Fibroblast of the conjunctiva (primary cell): ENCODE measurements around the gene RERE.
A peak's percentile ranks its signal among the peaks of the same experiment; 100 is the strongest.

ENCODE experiments used
- DNase-seq: peaks from one replicate; pipeline ENCODE4 v3.0.0-alpha.2; 2010; ENCODE audit warnings: low read depth

The RERE gene

GRCh38 chr1:8378178-8378577, 439.3 kb downstream of the RERE start:
- DNase-seq, result no peak

GRCh38 chr1:8377271-8377981, 440.0 kb downstream of the RERE start:
- DNase-seq, result no peak

- no peak for DNase-seq
These were observed 441.0 kb downstream of the RERE start for GRCh38 chr1:8376358-8376840.

- DNase-seq, result no peak
These were observed 442.6 kb downstream of the RERE start for GRCh38 chr1:8374812-8375211.

GRCh38 chr1:8374356-8374755, 443.1 kb downstream of the RERE start:
- no peak for DNase-seq

GRCh38 chr1:8373581-8374241, 443.7 kb downstream of the RERE start:
- DNase-seq, result peak; percentile 76

GRCh38 chr1:8373125-8373524, 444.3 kb downstream of the RERE start:
- DNase-seq, result no peak

GRCh38 chr1:8371372-8371991, 446.0 kb downstream of the RERE start:
- DNase-seq, result no peak

- no peak for DNase-seq
These were observed 446.5 kb downstream of the RERE start for GRCh38 chr1:8370905-8371315.

GRCh38 chr1:8370046-8370881, 447.2 kb downstream of the RERE start:
- no peak for DNase-seq

- no peak for DNase-seq
These were observed 448.3 kb downstream of the RERE start for GRCh38 chr1:8368956-8369639.

GRCh38 chr1:8367571-8368194, 449.8 kb downstream of the RERE start:
- no peak for DNase-seq

- DNase-seq, result no peak
These were observed 451.6 kb downstream of the RERE start for GRCh38 chr1:8365661-8366362.

GRCh38 chr1:8364528-8365442, 452.7 kb downstream of the RERE start:
- no peak for DNase-seq

- DNase-seq, result no peak
These were observed 453.6 kb downstream of the RERE start for GRCh38 chr1:8363767-8364301.

- DNase-seq, result no peak
These were observed 454.2 kb downstream of the RERE start for GRCh38 chr1:8363186-8363766.

- no peak for DNase-seq
These were observed 454.7 kb downstream of the RERE start for GRCh38 chr1:8362701-8363101.

GRCh38 chr1:8361198-8361849, 456.1 kb downstream of the RERE start:
- no peak for DNase-seq
